Gastroesophageal sphincter (tissue), 3 donors: ENCODE data around the gene DNM3.

Source experiments
- POLR2A ChIP-seq, 2 donors: fragments of 450-650 bp; IDR thresholded peaks; one replicate each; pipeline ENCODE4 v1.6.1; 2017; ENCODE audit warnings: antibody characterized with exemption in 2 of 2, mild to moderate bottlenecking in 2 of 2, moderate library complexity in 1 of 2
- TF ChIP-seq, protein P1 (sequence below), 4 experiments: fragments of 200-600 bp in 2 of 4; fragments of 450-650 bp in 2 of 4; sonication (generic) in 1 of 4; IDR thresholded peaks; one replicate each; pipeline ENCODE4 v1.5.1; 2017 to 2019; ENCODE audit warnings: antibody characterized with exemption in 4 of 4, mild to moderate bottlenecking in 2 of 4, moderate library complexity in 2 of 4

DNA sequence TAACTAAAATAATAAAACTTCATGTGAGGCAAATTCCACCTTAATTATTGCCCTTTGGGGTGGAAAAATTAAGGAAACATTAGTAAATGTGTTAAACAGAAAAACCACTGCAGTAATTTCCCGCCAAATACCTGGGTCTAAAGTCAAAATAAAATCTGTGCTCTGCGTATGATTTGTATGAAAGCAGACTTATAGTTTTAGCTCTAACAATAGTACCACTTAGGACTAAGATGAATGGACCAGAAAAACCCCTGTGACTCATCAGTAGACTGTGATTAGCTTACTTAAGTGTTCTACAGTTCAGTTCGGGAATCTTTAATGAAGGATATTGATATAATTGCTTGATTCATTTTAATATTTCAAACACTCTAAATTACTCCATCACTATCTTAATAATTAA, 555.9 kb downstream of the DNM3 start:
- TF ChIP-seq POLR2A (IDR thresholded peaks at IDR 0.05), result no peak
- TF ChIP-seq, protein P1, sequence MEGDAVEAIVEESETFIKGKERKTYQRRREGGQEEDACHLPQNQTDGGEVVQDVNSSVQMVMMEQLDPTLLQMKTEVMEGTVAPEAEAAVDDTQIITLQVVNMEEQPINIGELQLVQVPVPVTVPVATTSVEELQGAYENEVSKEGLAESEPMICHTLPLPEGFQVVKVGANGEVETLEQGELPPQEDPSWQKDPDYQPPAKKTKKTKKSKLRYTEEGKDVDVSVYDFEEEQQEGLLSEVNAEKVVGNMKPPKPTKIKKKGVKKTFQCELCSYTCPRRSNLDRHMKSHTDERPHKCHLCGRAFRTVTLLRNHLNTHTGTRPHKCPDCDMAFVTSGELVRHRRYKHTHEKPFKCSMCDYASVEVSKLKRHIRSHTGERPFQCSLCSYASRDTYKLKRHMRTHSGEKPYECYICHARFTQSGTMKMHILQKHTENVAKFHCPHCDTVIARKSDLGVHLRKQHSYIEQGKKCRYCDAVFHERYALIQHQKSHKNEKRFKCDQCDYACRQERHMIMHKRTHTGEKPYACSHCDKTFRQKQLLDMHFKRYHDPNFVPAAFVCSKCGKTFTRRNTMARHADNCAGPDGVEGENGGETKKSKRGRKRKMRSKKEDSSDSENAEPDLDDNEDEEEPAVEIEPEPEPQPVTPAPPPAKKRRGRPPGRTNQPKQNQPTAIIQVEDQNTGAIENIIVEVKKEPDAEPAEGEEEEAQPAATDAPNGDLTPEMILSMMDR (IDR thresholded peaks at IDR 0.05), result no peak
